ENCODE results near the gene PCSK1.

GRCh38 chr5:96481867-96482266 is 48.8 kb upstream of the PCSK1 start:
- TF ChIP-seq ZNF263 (CRISPR knock-in tag; IDR thresholded peaks at IDR 0.05; ENCODE audit: low read depth) (no peak), JUN (CRISPR knock-in tag; IDR thresholded peaks at IDR 0.05) (no peak), NFYB (CRISPR knock-in tag; conservative IDR thresholded peaks at IDR 0.05; ENCODE audit: low read depth) (no peak), CTCF (IDR thresholded peaks at IDR 0.05) (no peak)
- TF ChIP-seq, protein P1, sequence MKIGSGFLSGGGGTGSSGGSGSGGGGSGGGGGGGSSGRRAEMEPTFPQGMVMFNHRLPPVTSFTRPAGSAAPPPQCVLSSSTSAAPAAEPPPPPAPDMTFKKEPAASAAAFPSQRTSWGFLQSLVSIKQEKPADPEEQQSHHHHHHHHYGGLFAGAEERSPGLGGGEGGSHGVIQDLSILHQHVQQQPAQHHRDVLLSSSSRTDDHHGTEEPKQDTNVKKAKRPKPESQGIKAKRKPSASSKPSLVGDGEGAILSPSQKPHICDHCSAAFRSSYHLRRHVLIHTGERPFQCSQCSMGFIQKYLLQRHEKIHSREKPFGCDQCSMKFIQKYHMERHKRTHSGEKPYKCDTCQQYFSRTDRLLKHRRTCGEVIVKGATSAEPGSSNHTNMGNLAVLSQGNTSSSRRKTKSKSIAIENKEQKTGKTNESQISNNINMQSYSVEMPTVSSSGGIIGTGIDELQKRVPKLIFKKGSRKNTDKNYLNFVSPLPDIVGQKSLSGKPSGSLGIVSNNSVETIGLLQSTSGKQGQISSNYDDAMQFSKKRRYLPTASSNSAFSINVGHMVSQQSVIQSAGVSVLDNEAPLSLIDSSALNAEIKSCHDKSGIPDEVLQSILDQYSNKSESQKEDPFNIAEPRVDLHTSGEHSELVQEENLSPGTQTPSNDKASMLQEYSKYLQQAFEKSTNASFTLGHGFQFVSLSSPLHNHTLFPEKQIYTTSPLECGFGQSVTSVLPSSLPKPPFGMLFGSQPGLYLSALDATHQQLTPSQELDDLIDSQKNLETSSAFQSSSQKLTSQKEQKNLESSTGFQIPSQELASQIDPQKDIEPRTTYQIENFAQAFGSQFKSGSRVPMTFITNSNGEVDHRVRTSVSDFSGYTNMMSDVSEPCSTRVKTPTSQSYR (CRISPR knock-in tag; IDR thresholded peaks at IDR 0.05) = no peak

All from WTC11 (cell line).